K562 (cell line): Measurements from ENCODE around the gene IFT22. TPM values are rescaled to one million over a fixed set of nuclear protein-coding genes. Genes with fewer than 3 reads are reported as not detected.

Experiments
- HNRNPUL1 ChIP-seq: fragments of 200-400 bp; formaldehyde crosslinking; IDR thresholded peaks from 2 replicates; pipeline ENCODE4 v1.6.1; 2017; ENCODE audit warnings: low read length
- NEUROD1 ChIP-seq: fragments of 150-350 bp; IDR thresholded peaks from 2 replicates; pipeline ENCODE4 v1.6.1; 2014; ENCODE audit warnings: borderline replicate concordance, low read length, low read depth; ENCODE audit not compliant: partially characterized antibody
- PPARD ChIP-seq: fragments of 250-450 bp; sonication (Bioruptor Pico); IDR thresholded peaks from 2 replicates; pipeline ENCODE4 v1.8.0; 2022; ENCODE audit warnings: inconsistent platforms, mild to moderate bottlenecking, moderate library complexity
- polyA plus RNA-seq, 8 experiments: library from polyadenylated mRNA; depleted of rRNA in 4 of 8; stranded (reverse) in 5 of 8; unstranded in 3 of 8; fragments of >200 nt; fragmentation: Nextera tagmentation in 2 of 8; fragmentation: Illumina TruSeq in 1 of 8; extraction: Ambion mirVana in 2 of 8; extraction: Trizol in 1 of 8; gene quantifications; 2 replicates each; pipeline versions ENCODE4 v1.2.1 to v1.2.3, GENCODE V29; 2011 to 2014; ENCODE audit warnings: inconsistent platforms in 1 of 8, missing spikeins in 1 of 8
- total RNA-seq, 7 experiments: library from RNA; depleted of rRNA in 6 of 7; stranded (reverse); fragments of >200 nt in 6 of 7; fragmentation: Illumina TruSeq in 2 of 7; extraction: Trizol in 2 of 7; gene quantifications; 2 replicates each; pipeline versions ENCODE4 v1.2.1 to v1.2.3, GENCODE V29; 2011 to 2021; ENCODE audit warnings: low replicate concordance in 1 of 7
- TF ChIP-seq, protein P1 (sequence below): fragments of 200-800 bp; sonication (Bioruptor generic); IDR thresholded peaks from 2 replicates; pipeline ENCODE4 v1.6.1; 2016; ENCODE audit warnings: missing genetic modification characterization, missing compliant biosample characterization
- TF ChIP-seq, protein P2 (sequence below), 2 experiments: IDR thresholded peaks; 2 replicates each; pipeline ENCODE4 v1.6.1; 2012; ENCODE audit warnings: improper control_type of control experiment in 2 of 2, low read depth in 2 of 2, low read length in 2 of 2, borderline replicate concordance in 1 of 2

IFT22 gene
- total and polyA plus RNA-seq, 9 of the 15 experiments (the other 6 are each of a cell fraction or from before 2014, with no cell fraction given) = 6.3 to 18.2 (median 7.7) TPM

DNA sequence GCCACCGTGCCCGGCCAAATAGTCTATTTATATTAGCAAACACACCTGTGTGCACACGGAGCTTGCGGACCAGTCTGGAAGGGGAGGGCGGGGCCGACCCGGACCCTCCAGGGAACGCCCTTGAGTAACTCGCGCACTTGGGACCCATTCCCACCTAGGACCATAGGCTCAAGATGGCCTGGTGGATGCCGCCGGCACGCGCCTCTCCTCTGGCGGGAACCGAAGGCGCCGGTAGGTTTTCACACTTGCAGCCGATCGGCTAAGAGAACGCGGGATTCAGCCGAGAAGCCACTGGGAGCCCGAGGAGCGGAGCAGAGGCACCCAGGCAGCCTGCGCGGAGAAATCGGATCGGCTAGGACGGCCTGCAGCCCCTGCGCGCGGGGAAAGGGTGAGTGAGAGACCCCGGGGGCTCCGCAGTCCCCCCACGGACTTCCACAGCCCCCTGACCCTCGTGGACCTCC is 18.9 kb downstream of the IFT22 start (continued):
- TF ChIP-seq, protein P1, sequence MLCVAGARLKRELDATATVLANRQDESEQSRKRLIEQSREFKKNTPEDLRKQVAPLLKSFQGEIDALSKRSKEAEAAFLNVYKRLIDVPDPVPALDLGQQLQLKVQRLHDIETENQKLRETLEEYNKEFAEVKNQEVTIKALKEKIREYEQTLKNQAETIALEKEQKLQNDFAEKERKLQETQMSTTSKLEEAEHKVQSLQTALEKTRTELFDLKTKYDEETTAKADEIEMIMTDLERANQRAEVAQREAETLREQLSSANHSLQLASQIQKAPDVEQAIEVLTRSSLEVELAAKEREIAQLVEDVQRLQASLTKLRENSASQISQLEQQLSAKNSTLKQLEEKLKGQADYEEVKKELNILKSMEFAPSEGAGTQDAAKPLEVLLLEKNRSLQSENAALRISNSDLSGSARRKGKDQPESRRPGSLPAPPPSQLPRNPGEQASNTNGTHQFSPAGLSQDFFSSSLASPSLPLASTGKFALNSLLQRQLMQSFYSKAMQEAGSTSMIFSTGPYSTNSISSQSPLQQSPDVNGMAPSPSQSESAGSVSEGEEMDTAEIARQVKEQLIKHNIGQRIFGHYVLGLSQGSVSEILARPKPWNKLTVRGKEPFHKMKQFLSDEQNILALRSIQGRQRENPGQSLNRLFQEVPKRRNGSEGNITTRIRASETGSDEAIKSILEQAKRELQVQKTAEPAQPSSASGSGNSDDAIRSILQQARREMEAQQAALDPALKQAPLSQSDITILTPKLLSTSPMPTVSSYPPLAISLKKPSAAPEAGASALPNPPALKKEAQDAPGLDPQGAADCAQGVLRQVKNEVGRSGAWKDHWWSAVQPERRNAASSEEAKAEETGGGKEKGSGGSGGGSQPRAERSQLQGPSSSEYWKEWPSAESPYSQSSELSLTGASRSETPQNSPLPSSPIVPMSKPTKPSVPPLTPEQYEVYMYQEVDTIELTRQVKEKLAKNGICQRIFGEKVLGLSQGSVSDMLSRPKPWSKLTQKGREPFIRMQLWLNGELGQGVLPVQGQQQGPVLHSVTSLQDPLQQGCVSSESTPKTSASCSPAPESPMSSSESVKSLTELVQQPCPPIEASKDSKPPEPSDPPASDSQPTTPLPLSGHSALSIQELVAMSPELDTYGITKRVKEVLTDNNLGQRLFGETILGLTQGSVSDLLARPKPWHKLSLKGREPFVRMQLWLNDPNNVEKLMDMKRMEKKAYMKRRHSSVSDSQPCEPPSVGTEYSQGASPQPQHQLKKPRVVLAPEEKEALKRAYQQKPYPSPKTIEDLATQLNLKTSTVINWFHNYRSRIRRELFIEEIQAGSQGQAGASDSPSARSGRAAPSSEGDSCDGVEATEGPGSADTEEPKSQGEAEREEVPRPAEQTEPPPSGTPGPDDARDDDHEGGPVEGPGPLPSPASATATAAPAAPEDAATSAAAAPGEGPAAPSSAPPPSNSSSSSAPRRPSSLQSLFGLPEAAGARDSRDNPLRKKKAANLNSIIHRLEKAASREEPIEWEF (CRISPR knock-in tag) = no peak
- no peak for TF ChIP-seq HNRNPUL1
- no peak for TF ChIP-seq NEUROD1
- no peak for TF ChIP-seq PPARD (CRISPR knock-in tag)
- TF ChIP-seq, protein P2, sequence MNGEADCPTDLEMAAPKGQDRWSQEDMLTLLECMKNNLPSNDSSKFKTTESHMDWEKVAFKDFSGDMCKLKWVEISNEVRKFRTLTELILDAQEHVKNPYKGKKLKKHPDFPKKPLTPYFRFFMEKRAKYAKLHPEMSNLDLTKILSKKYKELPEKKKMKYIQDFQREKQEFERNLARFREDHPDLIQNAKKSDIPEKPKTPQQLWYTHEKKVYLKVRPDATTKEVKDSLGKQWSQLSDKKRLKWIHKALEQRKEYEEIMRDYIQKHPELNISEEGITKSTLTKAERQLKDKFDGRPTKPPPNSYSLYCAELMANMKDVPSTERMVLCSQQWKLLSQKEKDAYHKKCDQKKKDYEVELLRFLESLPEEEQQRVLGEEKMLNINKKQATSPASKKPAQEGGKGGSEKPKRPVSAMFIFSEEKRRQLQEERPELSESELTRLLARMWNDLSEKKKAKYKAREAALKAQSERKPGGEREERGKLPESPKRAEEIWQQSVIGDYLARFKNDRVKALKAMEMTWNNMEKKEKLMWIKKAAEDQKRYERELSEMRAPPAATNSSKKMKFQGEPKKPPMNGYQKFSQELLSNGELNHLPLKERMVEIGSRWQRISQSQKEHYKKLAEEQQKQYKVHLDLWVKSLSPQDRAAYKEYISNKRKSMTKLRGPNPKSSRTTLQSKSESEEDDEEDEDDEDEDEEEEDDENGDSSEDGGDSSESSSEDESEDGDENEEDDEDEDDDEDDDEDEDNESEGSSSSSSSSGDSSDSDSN (IDR thresholded peaks at IDR 0.05; ENCODE audit: borderline replicate concordance in 1 of 2, low read depth in 2 of 2, low read length in 2 of 2) = no peak
